Caco-2 (cell line): ENCODE measurements around the gene BCAT1. TPM values are rescaled to one million over a fixed set of nuclear protein-coding genes. Genes with fewer than 3 reads are reported as not detected.

ENCODE experiments used
- BruUV-seq: library from RNA; stranded (reverse); fragments of 400-500 nt; replicated peaks from 2 replicates; lab custom pipeline; 2021; lab: Mats Ljungman, UMichigan
- CTCF ChIA-PET: fragments of 300-600 bp; sonication (Branson Sonifier 250); formaldehyde crosslinking; loops from one replicate; lab custom pipeline; 2022; ENCODE audit warnings: antibody characterized with exemption; lab: Charles Lee
- POLR2A ChIA-PET: fragments of 300-600 bp; sonication (Branson Sonifier 250); formaldehyde crosslinking; loops from one replicate; lab custom pipeline; 2022; ENCODE audit warnings: antibody characterized with exemption; lab: Charles Lee
- DNase-seq, 2 experiments: peaks; one replicate each; pipeline versions ENCODE4 v3.0.0 to v3.0.0-alpha.2; 2020 to 2022
- H3K27me3 ChIP-seq: replicated peaks from 2 replicates; pipeline ENCODE4 v1.6.0; 2011; ENCODE audit warnings: low read length; ENCODE audit not compliant: control insufficient read depth, insufficient read depth
- H3K36me3 ChIP-seq: 2 replicates; pipeline ENCODE4 v1.5.1; 2011; ENCODE audit warnings: low read length; ENCODE audit not compliant: control insufficient read depth, insufficient read depth
- H3K4me1 ChIP-seq: fragments of 250-450 bp; sonication (Bioruptor Pico); 2 replicates; pipeline ENCODE4 v1.5.1; 2020; ENCODE audit warnings: mild to moderate bottlenecking
- H3K4me3 ChIP-seq: 2 replicates; pipeline ENCODE4 v1.5.1; 2011; ENCODE audit warnings: low read depth, mild to moderate bottlenecking, control low read depth, low read length
- H3K9me3 ChIP-seq: fragments of 250-450 bp; sonication (Bioruptor Pico); 2 replicates; pipeline ENCODE4 v1.5.1; 2020; ENCODE audit warnings: mild to moderate bottlenecking, moderate library complexity
- H3K27ac Mint-ChIP-seq: one replicate; pipeline ENCODE4 v1.8.0; 2022; ENCODE audit warnings: mixed read lengths; ENCODE audit not compliant: unreplicated experiment
- H3K27me3 Mint-ChIP-seq: one replicate; pipeline ENCODE4 v1.8.0; 2022; ENCODE audit warnings: mixed read lengths; ENCODE audit not compliant: insufficient read depth, unreplicated experiment
- H3K36me3 Mint-ChIP-seq: one replicate; pipeline ENCODE4 v1.8.0; 2022; ENCODE audit warnings: mild to moderate bottlenecking, mixed read lengths; ENCODE audit not compliant: insufficient read depth, unreplicated experiment
- H3K4me1 Mint-ChIP-seq: one replicate; pipeline ENCODE4 v1.8.0; 2022; ENCODE audit warnings: low read depth, mixed read lengths; ENCODE audit not compliant: unreplicated experiment
- H3K4me3 Mint-ChIP-seq: one replicate; pipeline ENCODE4 v1.8.0; 2022; ENCODE audit warnings: mild to moderate bottlenecking, moderate library complexity, mixed read lengths; ENCODE audit not compliant: unreplicated experiment
- H3K9me3 Mint-ChIP-seq: one replicate; pipeline ENCODE4 v1.8.0; 2022; ENCODE audit warnings: mixed read lengths; ENCODE audit not compliant: unreplicated experiment
- CTCF ChIP-seq, 2 experiments: fragments of 200-600 bp in 1 of 2; IDR thresholded peaks; 1 replicate in 1 of 2; 2 replicates in 1 of 2; pipeline versions ENCODE4 v1.5.1 to v1.8.0; 2011 to 2022; ENCODE audit warnings: antibody characterized with exemption in 1 of 2, control low read depth in 1 of 2, inconsistent platforms in 1 of 2, low read depth in 1 of 2, low read length in 1 of 2, mild to moderate bottlenecking in 1 of 2, moderate library complexity in 1 of 2; ENCODE audit not compliant: insufficient read depth in 1 of 2, severe bottlenecking in 1 of 2, unreplicated experiment in 1 of 2
- intact Hi-C: fragments of 100-400 bp; cut with micrococcal nuclease; formaldehyde crosslinking; loops from one replicate; pipeline ENCODE4 v1.10.0; 2022; ENCODE audit not compliant: unreplicated experiment
- total RNA-seq: library from RNA; stranded (reverse); gene quantifications from 2 replicates; pipeline ENCODE4 v1.2.3, GENCODE V29; 2022

Gene BCAT1
- total RNA-seq, 1 experiment from 2014 or later: 432 TPM

- Histone ChIP-seq H3K4me1 (peaks cover 30% of the 10 kb centered on the region), H3K4me3 (no peak overlapping the region), H3K9me3 (no peaks in the 10 kb centered on the region), H3K27me3 (no peaks in the 10 kb centered on the region), H3K36me3 (no peaks in the 10 kb centered on the region)
- intact Hi-C loops: no loop called here
- no peaks in the 10 kb centered on the region for H3K27me3 Mint-ChIP-seq
- ChIA-PET POLR2A (no interaction called here), CTCF (no interaction called here)
- no TSS peak for BruUV-seq
- H3K36me3 Mint-ChIP-seq: peaks cover 42% of the 10 kb centered on the region
- DNase-seq: no peak
- H3K4me1 Mint-ChIP-seq: peaks cover 34% of the 10 kb centered on the region
- no peak overlapping the region for H3K27ac Mint-ChIP-seq
- H3K9me3 Mint-ChIP-seq: no peaks in the 10 kb centered on the region
- no peak for TF ChIP-seq CTCF (IDR thresholded peaks at IDR 0.05; ENCODE audit: insufficient read depth in 1 of 2, low read depth in 1 of 2, low read length in 1 of 2, severe bottlenecking in 1 of 2, unreplicated experiment in 1 of 2)
- no peak overlapping the region for H3K4me3 Mint-ChIP-seq
These were observed 30.3 kb downstream of the BCAT1 start for GRCh38 chr12:24918596-24918995.

GRCh38 chr12:24915501-24915900 lies 33.4 kb downstream of the BCAT1 start:
- H3K4me3 ChIP-seq: no peak overlapping the region
- Mint-ChIP-seq H3K36me3 (peaks cover 62% of the 10 kb centered on the region), H3K9me3 (no peaks in the 10 kb centered on the region), H3K27me3 (no peaks in the 10 kb centered on the region), H3K4me1 (peaks cover 34% of the 10 kb centered on the region), H3K27ac (no peak overlapping the region), H3K4me3 (no peak overlapping the region)
- ChIA-PET POLR2A (no interaction called here), CTCF (no interaction called here)
- H3K27me3 ChIP-seq: no peaks in the 10 kb centered on the region
- no peaks in the 10 kb centered on the region for H3K36me3 ChIP-seq
- DNase-seq: no peak
- no TSS peak for BruUV-seq
- intact Hi-C loops: no loop called here
- TF ChIP-seq CTCF (IDR thresholded peaks at IDR 0.05; ENCODE audit: insufficient read depth in 1 of 2, low read depth in 1 of 2, low read length in 1 of 2, severe bottlenecking in 1 of 2, unreplicated experiment in 1 of 2): no peak
- peaks cover 38% of the 10 kb centered on the region for H3K4me1 ChIP-seq
- no peaks in the 10 kb centered on the region for H3K9me3 ChIP-seq

- peaks cover 29% of the 10 kb centered on the region for H3K4me1 Mint-ChIP-seq
- peaks cover 68% of the 10 kb centered on the region for H3K36me3 Mint-ChIP-seq
- H3K4me1 ChIP-seq: peaks cover 42% of the 10 kb centered on the region
- no peaks in the 10 kb centered on the region for H3K9me3 ChIP-seq
- no peak for TF ChIP-seq CTCF (IDR thresholded peaks at IDR 0.05; ENCODE audit: insufficient read depth in 1 of 2, low read depth in 1 of 2, low read length in 1 of 2, severe bottlenecking in 1 of 2, unreplicated experiment in 1 of 2)
- H3K27me3 Mint-ChIP-seq: no peaks in the 10 kb centered on the region
- ChIA-PET POLR2A (no interaction called here), CTCF (interaction anchor here (0.5 kb wide), 1 partner anchor 16 kb away, joined by 5 read pairs; no protein-coding TSS in a partner anchor)
- peak overlapping the region; percentile 87 for H3K27ac Mint-ChIP-seq
- no peak for DNase-seq
- intact Hi-C loops: no loop called here
- H3K27me3 ChIP-seq: no peaks in the 10 kb centered on the region
- no peak overlapping the region for H3K4me3 Mint-ChIP-seq
- no peaks in the 10 kb centered on the region for H3K36me3 ChIP-seq
- no peak overlapping the region for H3K4me3 ChIP-seq
- no TSS peak for BruUV-seq
- H3K9me3 Mint-ChIP-seq: no peaks in the 10 kb centered on the region
These were observed 34.9 kb downstream of the BCAT1 start for GRCh38 chr12:24913953-24914352.
